ENCODE data around the gene NME3.

Gene NME3

DNA sequence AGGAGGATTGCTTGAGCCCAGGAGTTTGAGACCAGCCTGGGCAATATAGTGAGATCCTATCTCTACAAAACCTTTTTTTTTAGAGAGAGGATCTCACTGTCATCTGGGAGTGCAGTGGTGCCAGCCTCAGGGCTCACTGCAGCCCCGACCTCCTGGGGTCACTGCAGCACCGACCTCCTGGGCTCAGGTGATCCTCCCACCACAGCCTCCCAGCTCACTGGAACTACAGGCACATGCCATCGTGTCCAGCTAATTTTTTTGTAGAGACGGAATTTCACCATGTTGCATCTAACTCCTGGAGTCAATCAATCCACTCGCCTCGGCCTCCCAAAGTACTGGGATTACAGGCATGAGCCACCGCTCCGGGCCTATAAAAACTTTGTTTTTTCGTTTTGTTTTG lies 50.0 kb downstream of the NME3 start:
- DNase-seq, result no peak

All from effector CD4-positive, alpha-beta T cell (primary cell).